VCaP (cell line): Measurements from ENCODE around the gene CCDC174.

Experiments used
- H3K27ac ChIP-seq: fragments of 450-650 bp; 2 replicates; pipeline ENCODE4 v1.5.1; 2017
- CTCF ChIP-seq: fragments of 450-650 bp; conservative IDR thresholded peaks from 2 replicates; pipeline ENCODE4 v1.5.1; 2017; ENCODE audit warnings: mild to moderate bottlenecking, moderate library complexity

CCDC174 gene

GRCh38 chr3:14658978-14659377 lies 7.4 kb downstream of the CCDC174 start:
- no peak overlapping the region for H3K27ac ChIP-seq
- TF ChIP-seq CTCF, result no peak

GRCh38 chr3:14660942-14661341 lies 9.4 kb downstream of the CCDC174 start:
- TF ChIP-seq CTCF, result no peak
- no peak overlapping the region for H3K27ac ChIP-seq

GRCh38 chr3:14663396-14664135 lies 12.0 kb downstream of the CCDC174 start:
- no peak overlapping the region for H3K27ac ChIP-seq
- TF ChIP-seq CTCF, result no peak

- no peak for TF ChIP-seq CTCF
- H3K27ac ChIP-seq, result no peak overlapping the region; the same call in 1 of the 2 replicates
Measured at GRCh38 chr3:14664170-14664569, 12.6 kb downstream of the CCDC174 start.

- peak overlapping the region; percentile 76 for H3K27ac ChIP-seq
- TF ChIP-seq CTCF, result no peak
Measured at GRCh38 chr3:14672588-14672987, 21.0 kb downstream of the CCDC174 start.

- H3K27ac ChIP-seq, result peak within 1 kb of the TSS; percentile 76
Measured at GRCh38 chr3:14674841-14675240, 23.3 kb downstream of the CCDC174 start, which contains the start of gene C3orf20. TSS of gene C3orf20 (plus strand) at chr3:14675141. CDS start at chr3:14682714, 7,573 bp downstream.

GRCh38 chr3:14676881-14677280 lies 25.3 kb downstream of the CCDC174 start:
- peak overlapping the region; percentile 76 for H3K27ac ChIP-seq
- no peak for TF ChIP-seq CTCF

More at GRCh38 chr3:14674841-14675240, 23.3 kb downstream of the CCDC174 start, which contains the start of gene C3orf20:
- TF ChIP-seq CTCF, result no peak
